Stomach (tissue), 4 donors: ENCODE measurements around the gene PRM2.
"Not testable (repeated sequence)": the region's sequence is repeated elsewhere in the genome, so short reads cannot be mapped to it uniquely, and the experiment has no call there.

Source experiments
- POLR2AphosphoS5 ChIP-seq, 3 donors: sonication (generic); formaldehyde crosslinking; IDR thresholded peaks; one replicate each; pipeline ENCODE4 v1.6.1; 2016; ENCODE audit warnings: antibody characterized with exemption in 3 of 3
- TF ChIP-seq, protein P1 (sequence below), 7 experiments: fragments of 450-650 bp in 4 of 7; fragments of 200-600 bp in 3 of 7; sonication (generic) in 3 of 7; IDR thresholded peaks; one replicate each; pipeline ENCODE4 v1.5.1; 2016 to 2019; ENCODE audit warnings: antibody characterized with exemption in 7 of 7, control low read depth in 2 of 7, mild to moderate bottlenecking in 1 of 7

DNA sequence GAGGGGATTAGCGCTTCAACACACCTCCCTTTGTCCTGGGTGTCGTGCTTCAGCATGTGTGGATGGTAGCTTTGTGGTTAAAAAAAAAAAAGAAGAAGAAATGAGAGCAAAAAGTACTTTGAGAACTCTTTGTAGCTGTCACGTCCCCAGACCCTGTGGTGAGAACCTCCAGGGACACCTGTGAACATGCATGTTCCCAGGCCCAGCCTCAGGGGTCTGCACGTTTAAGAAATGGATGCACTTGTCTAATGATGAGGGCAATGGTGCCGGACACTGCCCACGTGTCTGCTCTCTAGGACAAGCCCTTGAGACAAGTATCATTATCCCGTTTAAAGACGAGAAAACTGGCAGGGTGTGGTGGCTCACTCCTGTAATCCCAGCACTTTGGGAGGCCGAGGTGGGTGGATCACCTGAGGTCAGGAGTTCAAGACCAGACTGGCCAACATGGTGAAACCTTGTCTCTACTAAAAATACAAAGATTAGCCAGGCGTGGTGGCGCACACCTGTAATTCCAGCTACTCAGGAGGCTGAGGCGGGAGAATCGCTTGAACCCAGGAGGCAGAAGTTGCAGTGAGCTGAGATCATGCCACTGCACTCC is 22.8 kb upstream of the PRM2 start:
- TF ChIP-seq, protein P1, sequence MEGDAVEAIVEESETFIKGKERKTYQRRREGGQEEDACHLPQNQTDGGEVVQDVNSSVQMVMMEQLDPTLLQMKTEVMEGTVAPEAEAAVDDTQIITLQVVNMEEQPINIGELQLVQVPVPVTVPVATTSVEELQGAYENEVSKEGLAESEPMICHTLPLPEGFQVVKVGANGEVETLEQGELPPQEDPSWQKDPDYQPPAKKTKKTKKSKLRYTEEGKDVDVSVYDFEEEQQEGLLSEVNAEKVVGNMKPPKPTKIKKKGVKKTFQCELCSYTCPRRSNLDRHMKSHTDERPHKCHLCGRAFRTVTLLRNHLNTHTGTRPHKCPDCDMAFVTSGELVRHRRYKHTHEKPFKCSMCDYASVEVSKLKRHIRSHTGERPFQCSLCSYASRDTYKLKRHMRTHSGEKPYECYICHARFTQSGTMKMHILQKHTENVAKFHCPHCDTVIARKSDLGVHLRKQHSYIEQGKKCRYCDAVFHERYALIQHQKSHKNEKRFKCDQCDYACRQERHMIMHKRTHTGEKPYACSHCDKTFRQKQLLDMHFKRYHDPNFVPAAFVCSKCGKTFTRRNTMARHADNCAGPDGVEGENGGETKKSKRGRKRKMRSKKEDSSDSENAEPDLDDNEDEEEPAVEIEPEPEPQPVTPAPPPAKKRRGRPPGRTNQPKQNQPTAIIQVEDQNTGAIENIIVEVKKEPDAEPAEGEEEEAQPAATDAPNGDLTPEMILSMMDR (IDR thresholded peaks at IDR 0.05) = not testable (repeated sequence)
- not testable (repeated sequence) for TF ChIP-seq POLR2AphosphoS5 (IDR thresholded peaks at IDR 0.05)
